Peyer's patch (tissue), 4 donors: ENCODE measurements around the gene MEF2C.

Source experiments
- CTCF ChIP-seq, 6 experiments: fragments of 450-650 bp in 4 of 6; fragments of 200-600 bp in 2 of 6; sonication (generic) in 1 of 6; IDR thresholded peaks; one replicate each; pipeline ENCODE4 v1.5.1; 2017 to 2019; ENCODE audit warnings: antibody characterized with exemption in 6 of 6, mild to moderate bottlenecking in 3 of 6, moderate library complexity in 1 of 6
- POLR2A ChIP-seq, 2 donors: fragments of 450-650 bp; IDR thresholded peaks; one replicate each; pipeline ENCODE4 v1.5.1; 2017; ENCODE audit warnings: antibody characterized with exemption in 2 of 2, mild to moderate bottlenecking in 2 of 2, moderate library complexity in 2 of 2

DNA sequence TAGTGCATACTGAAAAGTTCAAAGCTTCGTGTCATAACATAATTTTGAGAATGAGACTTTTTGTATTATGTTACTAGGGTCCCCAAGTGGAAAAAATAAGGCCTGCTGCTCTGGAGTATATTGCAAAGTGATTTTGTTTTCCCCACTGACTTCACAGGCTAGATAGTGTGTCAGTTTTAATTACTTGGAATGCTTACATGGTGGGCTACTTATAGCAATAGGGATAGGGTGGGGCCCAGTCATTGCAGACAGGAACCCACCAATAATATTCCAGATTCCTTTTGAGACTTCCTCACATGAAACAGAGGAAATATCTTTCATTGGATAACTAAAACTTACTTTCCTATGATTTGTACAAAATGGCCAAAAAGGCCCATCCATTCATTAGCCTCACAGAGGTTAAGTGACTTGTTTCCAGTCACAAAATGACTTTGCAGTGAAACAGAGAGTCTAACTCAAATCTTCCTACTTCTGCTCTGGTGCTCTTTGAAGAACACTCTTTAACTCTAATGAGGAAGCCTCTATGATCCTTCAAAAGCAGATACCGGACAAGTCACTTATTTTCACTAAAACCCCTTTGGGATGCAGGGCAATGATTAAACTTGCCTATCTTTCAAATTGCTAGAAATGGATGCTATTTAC, 16.2 kb upstream of the MEF2C start:
- TF ChIP-seq CTCF (IDR thresholded peaks at IDR 0.05) (no peak), POLR2A (IDR thresholded peaks at IDR 0.05) (no peak)
